GM23338 (cell line): Measurements from ENCODE around the gene SLC25A44. TPM values are rescaled to one million over a fixed set of nuclear protein-coding genes. Genes with fewer than 3 reads are reported as not detected.
"Not testable (repeated sequence)": the region's sequence is repeated elsewhere in the genome, so short reads cannot be mapped to it uniquely, and the experiment has no call there.

Source experiments
- ATAC-seq: fragments of 200-7000 bp; cut with Tn5 transposase; 3 replicates; pipeline ENCODE4 v1.9.1; 2020
- DNase-seq: peaks from one replicate; pipeline ENCODE4 v3.0.0-alpha.2; 2015; ENCODE audit warnings: low spot score
- H2AFZ ChIP-seq: fragments of 200-600 bp; sonication (generic); 2 replicates; pipeline ENCODE4 v1.8.0; 2016; ENCODE audit warnings: antibody characterized with exemption, mild to moderate bottlenecking, moderate library complexity
- H3F3A ChIP-seq: fragments of 200-600 bp; sonication (generic); replicated peaks from 2 replicates; pipeline ENCODE4 v1.8.0; 2017; ENCODE audit warnings: antibody characterized with exemption, mixed run types, low read depth
- H3K27ac ChIP-seq: fragments of 200-600 bp; sonication (generic); 2 replicates; pipeline ENCODE4 v1.6.1; 2016; ENCODE audit warnings: low read depth
- H3K27me3 ChIP-seq: fragments of 200-600 bp; sonication (generic); 2 replicates; pipeline ENCODE4 v1.8.0; 2016; ENCODE audit warnings: mild to moderate bottlenecking, mixed run types, moderate library complexity; ENCODE audit not compliant: insufficient read depth
- H3K36me3 ChIP-seq: fragments of 200-600 bp; sonication (generic); 2 replicates; pipeline ENCODE4 v1.8.0; 2016; ENCODE audit warnings: mild to moderate bottlenecking; ENCODE audit not compliant: insufficient read depth
- H3K4me1 ChIP-seq: fragments of 200-600 bp; sonication (generic); 2 replicates; pipeline ENCODE4 v1.8.0; 2016; ENCODE audit warnings: mild to moderate bottlenecking, moderate library complexity; ENCODE audit not compliant: insufficient read depth
- H3K4me2 ChIP-seq: fragments of 200-600 bp; sonication (generic); 2 replicates; pipeline ENCODE4 v1.7.1; 2017; ENCODE audit warnings: mixed run types
- H3K4me3 ChIP-seq: fragments of 200-600 bp; sonication (generic); 2 replicates; pipeline ENCODE4 v1.6.1; 2016; ENCODE audit warnings: mixed run types
- H3K79me2 ChIP-seq: fragments of 200-600 bp; sonication (generic); replicated peaks from 2 replicates; pipeline ENCODE4 v1.8.0; 2017; ENCODE audit warnings: mild to moderate bottlenecking; ENCODE audit not compliant: insufficient read depth
- H3K9me2 ChIP-seq: fragments of 200-600 bp; sonication (generic); 2 replicates; pipeline ENCODE4 v1.8.0; 2017; ENCODE audit not compliant: insufficient read depth
- H4K20me1 ChIP-seq: fragments of 200-600 bp; sonication (generic); replicated peaks from 2 replicates; pipeline ENCODE4 v1.8.0; 2017; ENCODE audit warnings: mild to moderate bottlenecking; ENCODE audit not compliant: insufficient read depth
- H3K27ac Mint-ChIP-seq: 2 replicates; pipeline ENCODE4 v1.8.0; 2020; ENCODE audit warnings: inconsistent platforms, mild to moderate bottlenecking, moderate library complexity, mixed read lengths
- H3K27me3 Mint-ChIP-seq: 3 replicates; pipeline ENCODE4 v1.8.0; 2022; ENCODE audit warnings: low read depth, mild to moderate bottlenecking, moderate library complexity, mixed read lengths, inconsistent platforms; ENCODE audit not compliant: insufficient read depth, poor library complexity
- H3K36me3 Mint-ChIP-seq: 3 replicates; pipeline ENCODE4 v1.8.0; 2021; ENCODE audit warnings: low read depth, mild to moderate bottlenecking, inconsistent platforms, moderate library complexity, mixed read lengths
- H3K4me1 Mint-ChIP-seq: 3 replicates; pipeline ENCODE4 v1.8.0; 2020; ENCODE audit warnings: mild to moderate bottlenecking, inconsistent platforms, mixed read lengths
- H3K4me3 Mint-ChIP-seq: 3 replicates; pipeline ENCODE4 v1.8.0; 2021; ENCODE audit warnings: moderate library complexity, mild to moderate bottlenecking, inconsistent platforms, mixed read lengths
- H3K9me3 Mint-ChIP-seq: 3 replicates; pipeline ENCODE4 v1.8.0; 2020; ENCODE audit warnings: moderate library complexity, mild to moderate bottlenecking, inconsistent platforms, mixed read lengths
- CTCF ChIP-seq, 2 experiments: fragments of 200-600 bp in 1 of 2; sonication (generic) in 1 of 2; conservative IDR thresholded peaks; 2 replicates each; pipeline versions ENCODE4 v1.5.1 to v1.6.1; 2016 to 2017; ENCODE audit warnings: antibody characterized with exemption in 2 of 2, low read depth in 2 of 2, mild to moderate bottlenecking in 2 of 2, moderate library complexity in 1 of 2
- ETS1 ChIP-seq: IDR thresholded peaks from 2 replicates; pipeline ENCODE4 v1.6.1; 2016; ENCODE audit warnings: antibody characterized with exemption
- EZH2 ChIP-seq: fragments of 200-600 bp; sonication (generic); IDR thresholded peaks from one replicate; pipeline ENCODE4 v1.8.0; 2017; ENCODE audit warnings: antibody characterized with exemption, mild to moderate bottlenecking, low read depth; ENCODE audit not compliant: unreplicated experiment
- NANOG ChIP-seq: IDR thresholded peaks from 2 replicates; pipeline ENCODE4 v1.6.1; 2016; ENCODE audit warnings: antibody characterized with exemption, borderline replicate concordance
- ZNF114 ChIP-seq: fragments of 250-450 bp; sonication (Bioruptor Pico); IDR thresholded peaks from 2 replicates; pipeline ENCODE4 v1.5.0; 2020; ENCODE audit warnings: mild to moderate bottlenecking, moderate library complexity
- polyA plus RNA-seq: library from polyadenylated mRNA; unstranded; fragments of >200 nt; fragmentation: Nextera tagmentation; extraction: Ambion mirVana; gene quantifications from 2 replicates; pipeline ENCODE4 v1.2.1, GENCODE V29; 2016
- total RNA-seq: library from RNA; depleted of rRNA; stranded (reverse); fragments of >200 nt; shearing (Covaris generic); gene quantifications from 2 replicates; pipeline ENCODE4 v1.2.3, GENCODE V29; 2014

Gene SLC25A44
- total and polyA plus RNA-seq, 2 experiments from 2014 or later, result 7.0 to 25.1 TPM

GRCh38 chr1:156213644-156213966 is 19.7 kb downstream of the SLC25A44 start (continued):
- TF ChIP-seq EZH2 (no peak), NANOG (no peak), CTCF (conservative IDR thresholded peaks at IDR 0.05; ENCODE audit: low read depth in 2 of 2) (no peak), ZNF114 (no peak)

GRCh38 chr1:156214024-156214748 is 20.3 kb downstream of the SLC25A44 start:
- Mint-ChIP-seq H3K4me1 (peaks cover 19% of the 10 kb centered on the region), H3K9me3 (no peaks in the 10 kb centered on the region), H3K36me3 (peaks cover 25% of the 10 kb centered on the region), H3K4me3 (peak overlapping the region; percentile 96), H3K27ac (peak overlapping the region; percentile 86), H3K27me3 (peaks cover 11% of the 10 kb centered on the region)
- ATAC-seq (no peak), DNase-seq (no peak)
- Histone ChIP-seq H3K4me1 (peaks cover 21% of the 10 kb centered on the region), H2AFZ (no peak overlapping the region), H3K4me2 (peak overlapping the region; percentile 98), H4K20me1 (peaks cover 11% of the 10 kb centered on the region; the same call in 1 of the 2 replicates), H3K27ac (peak overlapping the region; percentile 96; the same call in 1 of the 2 replicates), H3K79me2 (peaks cover 55% of the 10 kb centered on the region), H3K9me2 (no peaks in the 10 kb centered on the region), H3K36me3 (0 out of 2 replicates have a peak, but pooled peaks cover 5% of the 10 kb centered on the region), H3F3A (peaks cover 11% of the 10 kb centered on the region; the same call in 1 of the 2 replicates), H3K27me3 (no peaks in the 10 kb centered on the region), H3K4me3 (peak overlapping the region; percentile 64)
- TF ChIP-seq EZH2, result no peak
- TF ChIP-seq ETS1, result no peak
- no peak for TF ChIP-seq CTCF (conservative IDR thresholded peaks at IDR 0.05; ENCODE audit: low read depth in 2 of 2)

GRCh38 chr1:156216361-156217086 is 22.6 kb downstream of the SLC25A44 start:
- not testable (repeated sequence) for H3K9me2 ChIP-seq, H3K36me3 ChIP-seq, H3K4me3 ChIP-seq, H3K27me3 ChIP-seq, H3K4me3 Mint-ChIP-seq, ATAC-seq, H2AFZ ChIP-seq, H3K27ac ChIP-seq, H3K9me3 Mint-ChIP-seq, H3K27ac Mint-ChIP-seq, H3K4me2 ChIP-seq, DNase-seq
- Histone ChIP-seq H4K20me1 (peaks cover 17% of the 10 kb centered on the region; the same call in 1 of the 2 replicates), H3K79me2 (peaks cover 67% of the 10 kb centered on the region), H3F3A (peaks cover 13% of the 10 kb centered on the region; the same call in 1 of the 2 replicates), H3K4me1 (peaks cover 18% of the 10 kb centered on the region)
- Mint-ChIP-seq H3K36me3 (peaks cover 35% of the 10 kb centered on the region), H3K27me3 (peaks cover 12% of the 10 kb centered on the region), H3K4me1 (peaks cover 15% of the 10 kb centered on the region)
